Measurements from ENCODE around the gene ABTB2. TPM values are rescaled to one million over a fixed set of nuclear protein-coding genes. Genes with fewer than 3 reads are reported as not detected.
A peak's percentile ranks its signal among the peaks of the same experiment; 100 is the strongest.

The ABTB2 gene
- polyA plus RNA-seq, 1 of the 3 experiments (the other 2 are of a cell fraction) = 7.8 TPM

GRCh38 chr11:34174412-34175041 lies 183.3 kb downstream of the ABTB2 start (continued):
- TF ChIP-seq TCF12 (IDR thresholded peaks at IDR 0.05) (no peak), TEAD4 (IDR thresholded peaks at IDR 0.05; ENCODE audit: borderline replicate concordance, insufficient read depth) (no peak), ZBTB33 (IDR thresholded peaks at IDR 0.05; ENCODE audit: borderline replicate concordance, low read depth) (no peak), USF1 (IDR thresholded peaks at IDR 0.05; ENCODE audit: borderline replicate concordance, low read depth) (no peak), EP300 (IDR thresholded peaks at IDR 0.05; ENCODE audit: borderline replicate concordance in 1 of 2, low read depth in 1 of 2, low read length in 1 of 2) (no peak; a peak in 2 of 4 replicates), RXRA (IDR thresholded peaks at IDR 0.05; ENCODE audit: borderline replicate concordance, low read depth) (no peak), SIN3A (IDR thresholded peaks at IDR 0.05; ENCODE audit: borderline replicate concordance, low read depth, low read length) (no peak), ELF1 (IDR thresholded peaks at IDR 0.05) (no peak), FOXJ3 (CRISPR knock-in tag; IDR thresholded peaks at IDR 0.05) (no peak), GATA2 (CRISPR knock-in tag; IDR thresholded peaks at IDR 0.05) (0 out of 2 replicates have a peak, but pooled peaks have one; percentile 5), USF2 (IDR thresholded peaks at IDR 0.05; ENCODE audit: borderline replicate concordance, low read depth, low read length) (no peak), RAD21 (IDR thresholded peaks at IDR 0.05; ENCODE audit: low read length) (peak; percentile 93), MAX (IDR thresholded peaks at IDR 0.05; ENCODE audit: low read depth) (no peak), MXI1 (IDR thresholded peaks at IDR 0.05; ENCODE audit: low read depth, low read length) (0 out of 2 replicates have a peak, but pooled peaks have one; percentile 37)

- peaks cover 5 to 24% of the 10 kb centered on the region in 2 experiments; a peak in 2 of 4 replicates for H3K4me1 ChIP-seq (ENCODE audit: control insufficient read depth in 1 of 2, insufficient read depth in 2 of 2, low read depth in 1 of 2, low read length in 1 of 2)
- no peak for TF ChIP-seq EP300 (IDR thresholded peaks at IDR 0.05; ENCODE audit: borderline replicate concordance in 1 of 2, low read depth in 1 of 2, low read length in 1 of 2)
- TF ChIP-seq MAX (IDR thresholded peaks at IDR 0.05; ENCODE audit: low read depth) = no peak
- no peak for TF ChIP-seq TEAD4 (IDR thresholded peaks at IDR 0.05; ENCODE audit: borderline replicate concordance, insufficient read depth)
- no peak for TF ChIP-seq FOXJ3 (CRISPR knock-in tag; IDR thresholded peaks at IDR 0.05)
- no peak for TF ChIP-seq CHD2 (IDR thresholded peaks at IDR 0.05; ENCODE audit: low read length, partially characterized antibody)
- TF ChIP-seq CTCF (IDR thresholded peaks at IDR 0.05) = no peak
- no peak for TF ChIP-seq FOSL2 (IDR thresholded peaks at IDR 0.05; ENCODE audit: borderline replicate concordance, low read depth)
- TF ChIP-seq ELF1 (IDR thresholded peaks at IDR 0.05) = no peak
- no peak for TF ChIP-seq FOXM1 (IDR thresholded peaks at IDR 0.05; ENCODE audit: low read depth)
- no peak for TF ChIP-seq USF2 (IDR thresholded peaks at IDR 0.05; ENCODE audit: borderline replicate concordance, low read depth, low read length)
- no peak for TF ChIP-seq NFIC (IDR thresholded peaks at IDR 0.05; ENCODE audit: borderline replicate concordance)
- no peak for TF ChIP-seq EZH2phosphoT487 (IDR thresholded peaks at IDR 0.05; ENCODE audit: borderline replicate concordance, low read depth)
- TF ChIP-seq POLR2AphosphoS5 (IDR thresholded peaks at IDR 0.05; ENCODE audit: low read depth, low read length) = no peak
- TF ChIP-seq TAF1 (IDR thresholded peaks at IDR 0.05; ENCODE audit: borderline replicate concordance, low read depth, low read length) = no peak
- H3K9ac ChIP-seq = no peak overlapping the region
- no peaks in the 10 kb centered on the region for H4K20me1 ChIP-seq (ENCODE audit: insufficient read depth)
- no peak overlapping the region for H2AFZ ChIP-seq (ENCODE audit: low read depth)
- no peak for DNase-seq
- H3K4me2 ChIP-seq = no peak overlapping the region
- H3K27me3 ChIP-seq (ENCODE audit: insufficient read depth) = no peaks in the 10 kb centered on the region
- no peak overlapping the region for H3K4me3 ChIP-seq (ENCODE audit: low read depth in 2 of 2, low read length in 1 of 2)
- ChIA-PET CTCF (interaction anchor here (0.7 to 12.0 kb wide), 8 partner anchors 14 to 189 kb away, joined by 3 to 240 read pairs (median 16); partner anchors contain the start of gene ABTB2), POLR2A (interaction anchor here (0.9 kb wide), 1 partner anchor 184 kb away, joined by 3 read pairs; the partner anchor contains the start of gene ABTB2)
- no peak overlapping the region for H3K27ac ChIP-seq (ENCODE audit: low read depth in 2 of 2, low read length in 1 of 2)
- WGBS (ENCODE audit: low lambda C conversion rate) = no CpG with 5 or more reads among the region's 16 CpGs
- H3K79me2 ChIP-seq (ENCODE audit: insufficient read depth) = no peaks in the 10 kb centered on the region
- no peaks in the 10 kb centered on the region for H3F3A ChIP-seq (replicated peaks; ENCODE audit: insufficient read depth)
- no peaks in the 10 kb centered on the region for H3K36me3 ChIP-seq (replicated peaks in 1 of 2; ENCODE audit: control insufficient read depth in 1 of 2, insufficient read depth in 2 of 2, low read length in 1 of 2)
- no peaks in the 10 kb centered on the region for H3K9me3 ChIP-seq
- H3K9me2 ChIP-seq = no peaks in the 10 kb centered on the region
Observed at GRCh38 chr11:34173050-34173449, 184.8 kb downstream of the ABTB2 start.

Measured in SK-N-SH (cell line).